Natural killer cell (primary cell): ENCODE data around the gene TGFBR3. TPM values are rescaled to one million over a fixed set of nuclear protein-coding genes. Genes with fewer than 3 reads are reported as not detected.

Source experiments
- ATAC-seq, 3 donors: fragments of 150-1000 bp in 2 of 3; fragments of 200-7000 bp in 1 of 3; cut with Tn5 transposase; 1 replicate in 1 of 3; 2 replicates in 2 of 3; pipeline ENCODE4 v1.10.0; 2021; ENCODE audit warnings: mild to moderate bottlenecking in 2 of 3, moderate library complexity in 2 of 3
- DNase-seq, 2 donors: peaks; one replicate each; pipeline versions ENCODE4 v3.0.0 to v3.0.0-alpha.2; 2013 to 2021; ENCODE audit warnings: mixed read lengths in 1 of 2
- H3K27ac ChIP-seq: one replicate; pipeline ENCODE4 v1.5.1; 2013; ENCODE audit warnings: mild to moderate bottlenecking, low read length
- H3K27me3 ChIP-seq: one replicate; pipeline ENCODE4 v1.6.1; 2013; ENCODE audit warnings: low read length; ENCODE audit not compliant: control insufficient read depth, insufficient read depth
- H3K36me3 ChIP-seq: one replicate; pipeline ENCODE4 v1.6.1; 2013; ENCODE audit warnings: low read length; ENCODE audit not compliant: control insufficient read depth, insufficient read depth
- H3K4me1 ChIP-seq: one replicate; pipeline ENCODE4 v1.6.1; 2013; ENCODE audit warnings: low read length; ENCODE audit not compliant: control insufficient read depth, insufficient read depth
- H3K4me3 ChIP-seq: one replicate; pipeline ENCODE4 v1.5.1; 2013; ENCODE audit warnings: low read length
- H3K9me3 ChIP-seq: one replicate; pipeline ENCODE4 v1.6.1; 2013; ENCODE audit warnings: low read length; ENCODE audit not compliant: control insufficient read depth, insufficient read depth
- H3K27ac Mint-ChIP-seq, 2 donors: one replicate each; pipeline ENCODE4 v1.8.0; 2022; ENCODE audit warnings: mild to moderate bottlenecking in 2 of 2, mixed read lengths in 2 of 2, moderate library complexity in 1 of 2
- H3K27me3 Mint-ChIP-seq, 2 donors: one replicate each; pipeline ENCODE4 v1.8.0; 2022; ENCODE audit warnings: low read depth in 2 of 2, mixed read lengths in 2 of 2
- H3K36me3 Mint-ChIP-seq: one replicate; pipeline ENCODE4 v1.8.0; 2022; ENCODE audit warnings: mixed read lengths
- H3K4me1 Mint-ChIP-seq, 2 donors: one replicate each; pipeline ENCODE4 v1.8.0; 2022; ENCODE audit warnings: mixed read lengths in 2 of 2
- H3K4me3 Mint-ChIP-seq: one replicate; pipeline ENCODE4 v1.8.0; 2022; ENCODE audit warnings: mild to moderate bottlenecking, moderate library complexity, mixed read lengths
- H3K9me3 Mint-ChIP-seq, 2 donors: one replicate each; pipeline ENCODE4 v1.8.0; 2022; ENCODE audit warnings: mixed read lengths in 2 of 2
- CTCF ChIP-seq: fragments of 200-600 bp; IDR thresholded peaks from one replicate; pipeline ENCODE4 v1.8.0; 2022; ENCODE audit warnings: antibody characterized with exemption
- WGBS: methylation state at CpG from one replicate; pipeline ENCODE4 v1.1.7; 2013; ENCODE audit warnings: missing lambda C conversion rate; ENCODE audit not compliant: insufficient coverage; 5-methylcytosine and 5-hydroxymethylcytosine counted together
- intact Hi-C: fragments of 100-400 bp; cut with micrococcal nuclease; formaldehyde crosslinking; loops from one replicate; pipeline ENCODE4 v1.14.2; 2022
- total RNA-seq, 4 donors: library from RNA; stranded (reverse); fragments of 120-200 nt in 1 of 4; gene quantifications; one replicate each; pipeline versions ENCODE4 v1.2.3 to v1.2.4, GENCODE V29; 2013 to 2022

The TGFBR3 gene
- total RNA-seq, 3 donors from 2014 or later (not counting 1 experiment from before 2014, with no cell fraction given), result 225 to 274 (median 243) TPM

DNA sequence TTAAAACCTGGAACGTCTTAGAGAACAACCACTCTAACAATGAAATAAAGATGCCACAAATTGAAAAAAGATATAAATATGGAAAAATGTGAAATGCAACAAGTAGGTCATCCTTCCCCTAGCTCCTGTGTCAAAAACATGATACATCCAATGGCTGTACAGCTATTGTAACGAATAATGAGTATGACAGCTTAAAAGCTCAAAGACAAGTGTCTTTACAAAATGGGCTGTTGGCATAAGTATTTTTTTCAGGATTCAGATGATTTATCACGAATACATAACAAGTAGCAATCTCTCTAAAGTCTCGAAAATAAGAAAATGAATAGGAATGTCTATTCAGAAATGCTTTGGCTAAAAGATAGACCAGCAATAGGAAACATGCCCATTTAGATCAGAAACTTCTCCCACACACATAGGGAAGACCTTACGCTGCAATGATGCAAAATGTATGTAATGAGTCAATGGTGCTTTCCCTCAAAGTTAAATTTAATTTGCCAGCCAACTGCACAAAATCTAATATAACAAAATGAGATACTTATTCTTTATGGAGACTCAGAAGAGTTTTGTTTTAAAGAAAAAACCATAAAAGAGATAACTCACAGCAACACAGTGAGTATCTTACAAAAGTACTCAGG is 8.3 kb downstream of the TGFBR3 start:
- Histone ChIP-seq H3K36me3 (no peaks in the 10 kb centered on the region), H3K9me3 (no peaks in the 10 kb centered on the region), H3K4me1 (peaks cover 74% of the 10 kb centered on the region), H3K27ac (no peak overlapping the region), H3K27me3 (no peaks in the 10 kb centered on the region), H3K4me3 (no peak overlapping the region)
- ATAC-seq (peak in 1 of 3 donors; percentile 6), DNase-seq (no peak)
- Mint-ChIP-seq H3K36me3 (no peaks in the 10 kb centered on the region), H3K9me3 (peaks cover 0 to 2% of the 10 kb centered on the region in 2 donors), H3K27me3 (no peaks in the 10 kb centered on the region), H3K27ac (peak overlapping the region; percentile 85 to 91), H3K4me3 (peak overlapping the region; percentile 63), H3K4me1 (peaks cover 76 to 85% of the 10 kb centered on the region in 2 donors)
- WGBS, result no CpG with 5 or more reads among the region's 5 CpGs
- no peak for TF ChIP-seq CTCF
- intact Hi-C loops, result loop anchor here (2.0 kb wide), 1 partner anchor 73 kb away; no protein-coding TSS in a partner anchor

GRCh38 chr1:91876781-91877573 is 9.0 kb downstream of the TGFBR3 start:
- Histone ChIP-seq H3K9me3 (no peaks in the 10 kb centered on the region), H3K4me3 (no peak overlapping the region), H3K27ac (peak overlapping the region; percentile 12), H3K4me1 (peaks cover 75% of the 10 kb centered on the region), H3K36me3 (no peaks in the 10 kb centered on the region), H3K27me3 (no peaks in the 10 kb centered on the region)
- no peak for ATAC-seq
- TF ChIP-seq CTCF, result no peak
- Mint-ChIP-seq H3K27ac (peak overlapping the region; percentile 85 to 91), H3K9me3 (peaks cover 0 to 2% of the 10 kb centered on the region in 2 donors), H3K27me3 (no peaks in the 10 kb centered on the region), H3K36me3 (no peaks in the 10 kb centered on the region), H3K4me1 (peaks cover 82 to 90% of the 10 kb centered on the region in 2 donors), H3K4me3 (peak overlapping the region; percentile 63)
- intact Hi-C loops, result loop anchor here (2.0 kb wide), 1 partner anchor 72 kb away; no protein-coding TSS in a partner anchor
- WGBS, result 74% methylated on average over 2 of the region's 2 CpGs
- DNase-seq, result no peak

GRCh38 chr1:91876040-91876470 is 9.9 kb downstream of the TGFBR3 start:
- Mint-ChIP-seq H3K27ac (peak overlapping the region; percentile 85 to 91), H3K9me3 (peaks cover 0 to 2% of the 10 kb centered on the region in 2 donors), H3K4me1 (peaks cover 85 to 93% of the 10 kb centered on the region in 2 donors), H3K36me3 (no peaks in the 10 kb centered on the region), H3K4me3 (peak overlapping the region; percentile 68), H3K27me3 (no peaks in the 10 kb centered on the region)
- H3K9me3 ChIP-seq, result no peaks in the 10 kb centered on the region
- 40% methylated on average over 3 of the region's 5 CpGs for WGBS
- intact Hi-C loops, result loop anchor here (2.0 kb wide), 1 partner anchor 71 kb away; no protein-coding TSS in a partner anchor
- peaks cover 75% of the 10 kb centered on the region for H3K4me1 ChIP-seq
- peak; percentile 69 to 84 (median 82) for ATAC-seq
- no peaks in the 10 kb centered on the region for H3K27me3 ChIP-seq
- peak overlapping the region; percentile 12 for H3K27ac ChIP-seq
- H3K4me3 ChIP-seq, result no peak overlapping the region
- DNase-seq, result peak; percentile 55 to 65
- no peaks in the 10 kb centered on the region for H3K36me3 ChIP-seq
- no peak for TF ChIP-seq CTCF
